ENCODE measurements around the gene FLT3LG.

DNA sequence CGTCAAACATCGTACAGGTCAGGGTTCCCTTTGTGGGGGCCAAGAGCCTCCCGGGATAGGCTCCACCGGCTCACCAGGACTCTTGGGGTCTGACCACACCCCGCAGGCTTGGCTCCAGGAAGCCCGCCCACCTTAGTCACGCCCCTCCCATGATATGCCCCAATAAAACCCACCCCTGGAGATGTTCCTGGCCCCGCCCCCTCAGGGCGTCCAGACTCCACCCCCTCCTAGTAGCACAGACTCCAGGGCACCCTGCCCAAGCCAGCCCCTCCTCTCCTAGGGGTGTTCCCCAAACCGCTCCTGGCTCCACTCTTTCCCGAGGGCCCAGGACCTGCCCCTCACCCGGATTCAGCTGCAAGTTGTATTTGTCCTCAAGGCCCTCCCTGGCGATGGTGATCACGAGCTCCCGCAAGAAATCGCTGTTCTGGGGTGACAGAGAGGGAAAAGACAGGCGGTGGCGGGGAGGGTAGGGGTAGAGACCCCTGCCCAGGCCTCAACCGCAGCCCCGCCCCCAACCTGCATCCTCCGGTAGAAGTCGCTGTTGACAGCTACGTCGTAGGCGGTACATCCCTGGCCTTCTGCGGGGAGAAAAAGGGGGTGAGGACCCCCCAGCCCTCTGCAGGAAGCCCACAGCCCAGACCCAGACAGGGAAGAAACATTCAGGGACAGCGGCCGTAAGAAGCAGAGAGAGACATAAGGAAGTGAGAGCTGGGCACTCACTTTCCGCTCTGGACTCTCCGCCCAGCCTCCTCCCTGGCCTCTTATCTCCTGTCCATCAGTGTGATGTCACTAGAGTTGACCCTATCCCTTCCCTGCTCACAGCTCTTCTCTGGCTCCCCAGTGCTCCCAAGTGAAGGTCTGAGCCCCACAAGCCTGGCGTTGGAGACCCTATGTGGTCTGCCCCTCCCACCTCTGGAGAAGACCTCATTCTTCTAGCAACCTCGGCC lies 26.3 kb upstream of the FLT3LG start:
- TF ChIP-seq, protein P1, sequence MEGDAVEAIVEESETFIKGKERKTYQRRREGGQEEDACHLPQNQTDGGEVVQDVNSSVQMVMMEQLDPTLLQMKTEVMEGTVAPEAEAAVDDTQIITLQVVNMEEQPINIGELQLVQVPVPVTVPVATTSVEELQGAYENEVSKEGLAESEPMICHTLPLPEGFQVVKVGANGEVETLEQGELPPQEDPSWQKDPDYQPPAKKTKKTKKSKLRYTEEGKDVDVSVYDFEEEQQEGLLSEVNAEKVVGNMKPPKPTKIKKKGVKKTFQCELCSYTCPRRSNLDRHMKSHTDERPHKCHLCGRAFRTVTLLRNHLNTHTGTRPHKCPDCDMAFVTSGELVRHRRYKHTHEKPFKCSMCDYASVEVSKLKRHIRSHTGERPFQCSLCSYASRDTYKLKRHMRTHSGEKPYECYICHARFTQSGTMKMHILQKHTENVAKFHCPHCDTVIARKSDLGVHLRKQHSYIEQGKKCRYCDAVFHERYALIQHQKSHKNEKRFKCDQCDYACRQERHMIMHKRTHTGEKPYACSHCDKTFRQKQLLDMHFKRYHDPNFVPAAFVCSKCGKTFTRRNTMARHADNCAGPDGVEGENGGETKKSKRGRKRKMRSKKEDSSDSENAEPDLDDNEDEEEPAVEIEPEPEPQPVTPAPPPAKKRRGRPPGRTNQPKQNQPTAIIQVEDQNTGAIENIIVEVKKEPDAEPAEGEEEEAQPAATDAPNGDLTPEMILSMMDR (IDR thresholded peaks at IDR 0.05; ENCODE audit: low read depth, low read length): no peak
- TF ChIP-seq, protein P2, sequence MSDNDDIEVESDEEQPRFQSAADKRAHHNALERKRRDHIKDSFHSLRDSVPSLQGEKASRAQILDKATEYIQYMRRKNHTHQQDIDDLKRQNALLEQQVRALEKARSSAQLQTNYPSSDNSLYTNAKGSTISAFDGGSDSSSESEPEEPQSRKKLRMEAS (IDR thresholded peaks at IDR 0.05; ENCODE audit: low read depth, low read length): no peak

Data from NB4 (cell line).